A673 (cell line): ENCODE measurements around the gene RPL15.

Source experiments
- CTCF ChIP-seq: fragments of 300-800, 200-600 bp; sonication (generic); conservative IDR thresholded peaks from 2 replicates; pipeline ENCODE4 v1.5.1; 2017; ENCODE audit warnings: low read depth, mild to moderate bottlenecking, antibody characterized with exemption, low read length, moderate library complexity, mixed read lengths
- EZH2 ChIP-seq: fragments of 200-600 bp; sonication (generic); IDR thresholded peaks from 2 replicates; pipeline ENCODE4 v1.6.1; 2017; ENCODE audit warnings: borderline replicate concordance, low read depth, mild to moderate bottlenecking, mixed read lengths, antibody characterized with exemption, low read length; ENCODE audit not compliant: poor library complexity, severe bottlenecking

GRCh38 chr3:23919628-23920027 is 2.7 kb downstream of the RPL15 start:
- TF ChIP-seq CTCF, result no peak
- no peak for TF ChIP-seq EZH2
